GM12878 (cell line): Measurements from ENCODE around the gene CLEC4G. TPM values are rescaled to one million over a fixed set of nuclear protein-coding genes. Genes with fewer than 3 reads are reported as not detected.

Source experiments
- ATAC-seq: fragments of 200-7000 bp; cut with Tn5 transposase; 3 replicates; pipeline ENCODE4 v1.9.1; 2020; ENCODE audit warnings: mild to moderate bottlenecking, moderate library complexity
- BruUV-seq: library from RNA; stranded (reverse); fragments of 400-500 nt; replicated peaks from 2 replicates; lab custom pipeline; 2021; lab: Mats Ljungman, UMichigan
- CTCF ChIA-PET: fragments of 300-600 bp; sonication (Branson Sonifier 250); formaldehyde crosslinking; extraction: SDS; loops from one replicate; lab custom pipeline; 2021; ENCODE audit warnings: inconsistent platforms; lab: Yijun Ruan, JAX
- POLR2A ChIA-PET: fragments of 350-600 bp; formaldehyde crosslinking; extraction: SDS; loops from one replicate; lab custom pipeline; 2021; ENCODE audit warnings: inconsistent platforms; lab: Charles Lee
- RAD21 ChIA-PET: fragments of 300-600 bp; sonication (Branson Sonifier 250); formaldehyde crosslinking; loops from one replicate; lab custom pipeline; 2023; ENCODE audit warnings: antibody characterized with exemption; ENCODE audit not compliant: unreplicated experiment; lab: Charles Lee
- SMC1A ChIA-PET: fragments of 300-600 bp; sonication (Branson Sonifier 250); formaldehyde crosslinking; loops from one replicate; lab custom pipeline; 2023; ENCODE audit not compliant: unreplicated experiment, uncharacterized antibody; lab: Charles Lee
- DNase-seq: peaks from one replicate; pipeline ENCODE4 v3.0.0-alpha.2; 2011; ENCODE audit warnings: low read depth, low spot score
- FAIRE-seq: peaks from 3 replicates; lab custom pipeline; 2011; peaks lifted over from hg19 to GRCh38; lab: Jason Lieb, UNC
- H2AFZ ChIP-seq: 2 replicates; pipeline ENCODE4 v1.6.0; 2011; ENCODE audit warnings: low read depth, low read length, control low read depth; ENCODE audit not compliant: control insufficient read depth
- H3K27ac ChIP-seq: 2 replicates; pipeline ENCODE4 v1.5.1; 2011; ENCODE audit warnings: control low read depth; ENCODE audit not compliant: control insufficient read depth, insufficient read depth
- H3K27me3 ChIP-seq, 2 experiments: replicated peaks in 1 of 2; 2 replicates each; pipeline versions ENCODE4 v1.6.0 to v1.6.1; 2011; ENCODE audit warnings: low read length in 1 of 2; ENCODE audit not compliant: control insufficient read depth in 2 of 2, insufficient read depth in 2 of 2
- H3K36me3 ChIP-seq, 2 experiments: 2 replicates each; pipeline ENCODE4 v1.5.1; 2011; ENCODE audit warnings: low read length in 1 of 2; ENCODE audit not compliant: control insufficient read depth in 2 of 2, insufficient read depth in 2 of 2
- H3K4me1 ChIP-seq: 2 replicates; pipeline ENCODE4 v1.6.1; 2011; ENCODE audit warnings: mild to moderate bottlenecking, low read length, moderate library complexity, mixed read lengths; ENCODE audit not compliant: control insufficient read depth, insufficient read depth
- H3K4me2 ChIP-seq: 2 replicates; pipeline ENCODE4 v1.6.0; 2011; ENCODE audit warnings: control low read depth; ENCODE audit not compliant: control insufficient read depth, insufficient read depth
- H3K4me3 ChIP-seq: fragments of 200-600 bp; sonication (generic); 2 replicates; pipeline ENCODE4 v1.5.1; 2016
- H3K79me2 ChIP-seq: 2 replicates; pipeline ENCODE4 v1.6.0; 2011; ENCODE audit warnings: low read length; ENCODE audit not compliant: control insufficient read depth, insufficient read depth
- H3K9ac ChIP-seq: 2 replicates; pipeline ENCODE4 v1.8.0; 2011; ENCODE audit warnings: low read length, control low read depth, mixed read lengths; ENCODE audit not compliant: control insufficient read depth, insufficient read depth
- H3K9me3 ChIP-seq: replicated peaks from 3 replicates; pipeline ENCODE4 v1.5.1; 2011; ENCODE audit warnings: mild to moderate bottlenecking, low read length; ENCODE audit not compliant: control insufficient read depth, insufficient read depth
- H4K20me1 ChIP-seq: 2 replicates; pipeline ENCODE4 v1.6.0; 2011; ENCODE audit not compliant: control insufficient read depth, insufficient read depth
- ATF7 ChIP-seq: fragments of 450-650 bp; IDR thresholded peaks from 2 replicates; pipeline ENCODE4 v1.6.1; 2016; ENCODE audit warnings: low read depth, mild to moderate bottlenecking
- CBX3 ChIP-seq: fragments of 200-600 bp; sonication (generic); IDR thresholded peaks from 2 replicates; pipeline ENCODE4 v1.6.1; 2016; ENCODE audit warnings: low read depth, borderline replicate concordance
- CEBPB ChIP-seq, 2 experiments: fragments of 150-350 bp in 1 of 2; IDR thresholded peaks; 2 replicates each; pipeline ENCODE4 v1.6.1; 2012 to 2014; ENCODE audit warnings: low read depth in 2 of 2, low read length in 2 of 2, borderline replicate concordance in 1 of 2, inconsistent platforms in 1 of 2
- ESRRA ChIP-seq: IDR thresholded peaks from 2 replicates; pipeline ENCODE4 v1.6.1; 2012; ENCODE audit warnings: mild to moderate bottlenecking, low read length, improper control_type of control experiment
- FOXK2 ChIP-seq: fragments of 450-650 bp; IDR thresholded peaks from 2 replicates; pipeline ENCODE4 v1.6.1; 2017; ENCODE audit warnings: mild to moderate bottlenecking, moderate library complexity
- IRF5 ChIP-seq: fragments of 450-650 bp; IDR thresholded peaks from 2 replicates; pipeline ENCODE4 v1.6.1; 2017; ENCODE audit warnings: borderline replicate concordance
- KAT2A ChIP-seq: conservative IDR thresholded peaks from 2 replicates; pipeline ENCODE4 v1.6.1; 2011; ENCODE audit warnings: low read depth, low read length; ENCODE audit not compliant: control insufficient read depth
- KDM1A ChIP-seq: fragments of 200-600 bp; sonication (generic); IDR thresholded peaks from 2 replicates; pipeline ENCODE4 v1.6.1; 2016; ENCODE audit warnings: borderline replicate concordance
- MYC ChIP-seq: IDR thresholded peaks from 2 replicates; pipeline ENCODE4 v1.6.1; 2011; ENCODE audit warnings: mild to moderate bottlenecking, low read length, moderate library complexity, inconsistent platforms; ENCODE audit not compliant: insufficient read depth, insufficient replicate concordance, insufficient read length, severe bottlenecking
- NKRF ChIP-seq: fragments of 450-650 bp; conservative IDR thresholded peaks from 2 replicates; pipeline ENCODE4 v1.6.1; 2017; ENCODE audit warnings: mild to moderate bottlenecking, moderate library complexity
- PBX3 ChIP-seq: IDR thresholded peaks from 2 replicates; pipeline ENCODE4 v1.6.1; 2011; ENCODE audit warnings: mild to moderate bottlenecking, low read depth, low read length, moderate library complexity; ENCODE audit not compliant: insufficient replicate concordance
- RUNX3 ChIP-seq: IDR thresholded peaks from 2 replicates; pipeline ENCODE4 v1.6.1; 2012; ENCODE audit warnings: low read length, inconsistent platforms
- SPI1 ChIP-seq: IDR thresholded peaks from 2 replicates; pipeline ENCODE4 v1.6.1; 2011; ENCODE audit warnings: low read depth, mild to moderate bottlenecking, low read length, moderate library complexity, borderline replicate concordance; ENCODE audit not compliant: insufficient read depth
- ZBTB4 ChIP-seq: fragments of 450-650 bp; formaldehyde crosslinking; IDR thresholded peaks from 2 replicates; pipeline ENCODE4 v1.4.0; 2022; ENCODE audit warnings: mild to moderate bottlenecking, moderate library complexity
- WGBS: methylation state at CpG from one replicate; pipeline ENCODE4 v1.1.6; 2016; ENCODE audit warnings: low lambda C conversion rate; ENCODE audit not compliant: insufficient replicate concordance, insufficient coverage; ENCODE audit errors: missing lambda C conversion rate; 5-methylcytosine and 5-hydroxymethylcytosine counted together
- in situ Hi-C: fragments of 300-500 bp; cut with MboI; formaldehyde crosslinking; loops from 9 replicates; pipeline ENCODE4 v1.14.3; 2018; ENCODE audit warnings: mixed read lengths
- intact Hi-C: fragments of 100-400 bp; cut with micrococcal nuclease; formaldehyde crosslinking; loops from one replicate; pipeline ENCODE4 v1.14.2; 2022; ENCODE audit not compliant: unreplicated experiment
- polyA plus RNA-seq, 11 experiments: library from polyadenylated mRNA; depleted of rRNA in 4 of 11; unstranded in 6 of 11; stranded (reverse) in 5 of 11; fragments of >200 nt; fragmentation: Nextera tagmentation in 4 of 11; fragmentation: Illumina TruSeq in 1 of 11; extraction: Ambion mirVana in 4 of 11; extraction: Trizol in 1 of 11; gene quantifications; 1 replicate in 1 of 11; 2 replicates in 10 of 11; pipeline versions ENCODE4 v1.2.1 to v1.2.3, GENCODE V29; 2011 to 2016; ENCODE audit warnings: inconsistent platforms in 2 of 11, missing spikeins in 2 of 11, low read depth in 1 of 11
- total RNA-seq, 4 experiments: library from RNA; depleted of rRNA in 3 of 4; stranded (reverse); fragments of >200 nt in 3 of 4; fragmentation: Illumina TruSeq in 1 of 4; extraction: Trizol in 1 of 4; gene quantifications; 2 replicates each; pipeline versions ENCODE4 v1.2.1 to v1.2.3, GENCODE V29; 2013 to 2021

The CLEC4G gene
- total and polyA plus RNA-seq, 10 of the 15 experiments (the other 5 are each of a cell fraction or from before 2014, with no cell fraction given) = 0.04 TPM; not detected in 9

- H3K4me2 ChIP-seq = peak overlapping the region; percentile 84
- peak overlapping the region; percentile 37; the same call in 1 of the 2 replicates for H3K4me3 ChIP-seq
- ChIA-PET CTCF (no interaction called here), SMC1A (interaction anchor here (0.7 kb wide), 1 partner anchor 8 kb away, joined by 3 read pairs; no protein-coding TSS in a partner anchor), RAD21 (interaction anchor here (0.7 kb wide), 1 partner anchor 9 kb away, joined by 3 read pairs; the partner anchor contains the start of gene FCER2), POLR2A (interaction anchor here (0.5 to 0.7 kb wide), 2 partner anchors 86 to 782 kb away, joined by 3 to 4 read pairs; no protein-coding TSS in a partner anchor)
- no peak overlapping the region for H2AFZ ChIP-seq
- no peaks in the 10 kb centered on the region for H3K27me3 ChIP-seq
- in situ Hi-C loops = no loop called here
- peaks cover 16 to 30% of the 10 kb centered on the region in 2 experiments; a peak in 3 of 4 replicates for H3K36me3 ChIP-seq
- peaks cover 2% of the 10 kb centered on the region; the same call in 1 of the 2 replicates for H4K20me1 ChIP-seq
- no peak overlapping the region; the same call in 1 of the 2 replicates for H3K27ac ChIP-seq
- no TSS peak for BruUV-seq
- no peak overlapping the region for H3K9ac ChIP-seq
- ATAC-seq (peak; percentile 11), DNase-seq (no peak), FAIRE-seq (no peak)
- peaks cover 35% of the 10 kb centered on the region for H3K4me1 ChIP-seq
- intact Hi-C loops = loop anchor here (5.0 kb wide), 1 partner anchor 60 kb away; no protein-coding TSS in a partner anchor
- peaks cover 65% of the 10 kb centered on the region for H3K79me2 ChIP-seq
- 85% methylated on average over 13 of the region's 13 CpGs for WGBS
- peaks cover 5% of the 10 kb centered on the region; the same call in 1 of the 3 replicates for H3K9me3 ChIP-seq
- peak; percentile 83 for TF ChIP-seq RUNX3
- TF ChIP-seq FOXK2 = 0 out of 2 replicates have a peak, but pooled peaks have one; percentile 39
- no peak for TF ChIP-seq KAT2A
- no peak for TF ChIP-seq NKRF
- TF ChIP-seq ATF7 = peak; percentile 88
- no peak for TF ChIP-seq CBX3
- TF ChIP-seq IRF5 = peak; percentile 77
- TF ChIP-seq CEBPB (IDR thresholded peaks at IDR 0.05; ENCODE audit: borderline replicate concordance in 1 of 2, low read depth in 2 of 2, low read length in 2 of 2) = no peak
- no peak for TF ChIP-seq ZBTB4
- TF ChIP-seq SPI1 = no peak
- TF ChIP-seq PBX3 = no peak
- TF ChIP-seq KDM1A = no peak
- no peak for TF ChIP-seq ESRRA
- no peak for TF ChIP-seq MYC
These were observed 39.4 kb downstream of the CLEC4G start for GRCh38 chr19:7692417-7693088.
